RKO (cell line): Measurements from ENCODE around the gene IMMP1L.

Experiments
- DNase-seq: peaks from one replicate; pipeline ENCODE4 v3.0.0-alpha.2; 2016; ENCODE audit warnings: low spot score

IMMP1L gene

DNA sequence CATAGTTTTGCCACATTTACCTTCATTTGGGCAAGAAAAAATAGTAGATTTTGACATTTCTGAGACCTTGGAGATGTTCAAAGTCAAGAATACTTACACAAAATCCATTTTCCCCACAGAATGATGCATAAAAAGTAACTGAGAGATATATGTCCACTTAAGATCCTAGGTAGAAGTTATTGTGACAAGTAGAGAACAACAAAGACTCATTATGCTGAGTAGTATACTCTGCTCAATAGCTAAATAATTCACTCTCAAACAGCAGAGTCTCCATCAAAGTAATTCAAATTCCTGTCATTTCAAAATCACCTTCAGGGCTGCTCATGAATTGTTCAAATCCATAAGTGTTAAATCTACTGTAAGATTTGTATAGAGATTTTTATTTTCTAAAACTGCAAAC, 35.3 kb downstream of the IMMP1L start:
- DNase-seq = no peak

DNA sequence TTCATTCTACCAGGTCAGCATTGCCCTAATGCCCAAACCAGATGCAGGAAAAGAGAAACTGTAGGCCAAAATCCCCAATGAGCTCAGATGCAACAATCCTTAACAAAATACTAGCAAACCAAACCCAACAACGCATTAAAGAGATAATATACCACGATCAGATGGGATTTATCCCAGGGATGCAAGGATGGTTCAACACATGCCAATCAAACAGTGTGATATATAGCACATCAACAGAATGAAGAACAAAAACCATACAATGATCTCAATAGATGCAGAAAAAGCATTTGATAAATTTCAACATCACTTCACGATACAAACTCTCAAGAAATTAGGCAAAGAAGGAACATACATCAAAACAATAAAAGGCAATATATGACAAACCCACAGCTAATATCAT, 45.0 kb downstream of the IMMP1L start:
- no peak for DNase-seq

DNA sequence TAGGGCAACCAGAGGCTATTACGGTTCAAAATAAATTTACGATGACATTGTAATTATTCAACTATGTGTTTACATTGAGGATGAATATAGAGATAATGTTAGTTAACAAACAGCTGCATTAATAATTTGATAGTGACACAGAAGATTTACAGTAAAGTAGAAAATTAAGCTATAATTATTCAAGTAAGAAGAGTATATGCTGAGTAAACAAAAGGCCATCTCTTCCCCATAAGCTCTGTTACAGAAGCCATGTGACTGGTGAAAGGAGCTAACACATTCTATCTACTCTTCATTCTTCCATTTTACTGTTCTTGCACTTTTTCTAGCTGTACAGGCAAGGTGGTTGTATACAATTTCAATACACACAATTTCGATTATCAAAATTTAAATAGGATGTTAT, 54.2 kb downstream of the IMMP1L start:
- DNase-seq = no peak

DNA sequence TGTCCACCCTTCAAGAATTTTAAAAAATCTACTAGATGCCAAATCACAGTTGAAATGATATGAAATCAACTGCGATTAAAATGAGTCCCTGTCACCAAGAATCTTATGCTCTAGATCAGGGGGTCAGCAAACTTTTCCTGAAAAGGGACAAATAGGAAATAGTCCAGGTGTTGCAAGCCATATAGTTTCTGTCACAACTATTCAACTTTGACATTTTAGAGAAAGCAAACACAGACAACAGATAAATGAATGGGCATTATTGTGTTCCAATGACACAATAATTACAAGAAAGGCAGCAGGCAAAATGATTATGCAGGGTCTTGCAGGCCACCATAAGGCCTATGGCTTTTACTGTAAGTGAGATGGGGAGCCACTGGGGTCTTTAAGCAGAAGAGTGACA, 58.6 kb downstream of the IMMP1L start:
- no peak for DNase-seq

DNA sequence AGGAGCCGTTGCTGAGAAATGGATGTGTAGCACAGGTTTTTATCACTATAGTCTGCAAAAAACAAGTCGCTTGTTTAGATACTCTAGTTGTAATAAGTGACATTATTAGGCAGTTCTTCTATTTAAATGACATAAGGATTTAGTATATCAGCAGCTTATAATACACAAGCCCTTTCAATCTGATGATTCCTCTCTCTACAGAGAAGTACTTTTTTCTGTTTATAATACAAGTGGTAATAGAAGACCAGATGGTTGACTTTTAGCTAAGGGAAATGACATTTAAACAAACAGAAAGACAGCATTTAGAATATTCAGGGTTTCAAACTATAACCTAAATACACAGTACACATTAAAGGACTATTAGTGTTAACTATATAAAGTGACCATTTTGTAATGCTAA, 60.4 kb downstream of the IMMP1L start:
- no peak for DNase-seq

DNA sequence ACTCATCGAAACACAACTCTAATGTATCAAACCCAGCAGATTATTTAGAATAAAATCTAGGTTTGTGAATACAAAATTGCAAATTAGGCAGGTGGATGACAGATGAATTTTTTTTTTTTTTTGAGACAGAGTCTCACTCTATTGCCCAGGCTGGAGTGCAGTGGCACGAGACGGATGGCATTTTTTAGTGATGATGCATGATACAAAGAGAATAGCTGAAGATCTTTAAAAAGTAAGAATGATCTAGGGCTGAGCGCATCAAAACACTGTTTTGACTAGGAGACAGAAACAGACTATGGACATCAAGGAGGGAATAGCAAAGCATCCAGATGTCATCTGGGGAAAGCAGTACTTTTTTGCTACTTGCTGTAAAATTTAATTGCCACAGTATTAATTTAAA, 63.8 kb downstream of the IMMP1L start:
- no peak for DNase-seq

DNA sequence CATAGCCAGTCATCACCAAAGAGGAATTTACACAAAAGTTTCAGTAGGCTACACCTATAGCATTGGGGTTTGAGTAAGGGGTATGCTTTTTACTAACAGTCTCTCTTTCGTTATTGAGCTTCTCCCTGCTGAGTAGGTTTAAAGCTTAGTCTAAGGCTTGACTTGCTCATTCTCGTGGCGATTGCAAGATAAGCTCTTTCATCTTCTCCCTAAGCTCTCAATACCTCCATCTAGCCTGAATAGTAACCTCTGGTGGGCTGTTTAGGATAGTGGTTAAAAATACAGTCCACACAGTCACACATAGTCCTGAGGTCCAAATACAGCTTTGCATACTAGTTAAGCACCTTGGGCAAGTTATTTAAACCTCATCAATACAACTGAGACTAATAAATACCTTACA, 65.6 kb downstream of the IMMP1L start:
- no peak for DNase-seq

DNA sequence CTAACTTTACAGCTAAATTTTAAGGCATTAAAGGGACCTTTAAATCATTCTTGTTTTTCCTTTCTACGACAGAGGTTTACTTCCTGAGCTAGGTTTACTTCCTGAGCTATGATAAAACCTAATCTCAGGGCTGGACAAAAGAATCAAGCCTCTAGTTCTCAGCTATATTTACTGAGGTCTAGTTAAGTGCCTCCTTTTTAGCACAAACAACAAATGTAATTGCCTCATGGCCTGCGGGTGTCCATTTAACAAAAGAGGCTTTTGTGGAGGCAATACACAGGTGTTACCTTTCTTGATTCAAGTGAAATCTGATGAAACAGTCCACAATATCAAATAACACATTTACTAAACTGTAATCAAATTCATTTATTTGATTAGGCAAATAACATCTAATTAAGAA, 67.3 kb downstream of the IMMP1L start:
- no peak for DNase-seq

DNA sequence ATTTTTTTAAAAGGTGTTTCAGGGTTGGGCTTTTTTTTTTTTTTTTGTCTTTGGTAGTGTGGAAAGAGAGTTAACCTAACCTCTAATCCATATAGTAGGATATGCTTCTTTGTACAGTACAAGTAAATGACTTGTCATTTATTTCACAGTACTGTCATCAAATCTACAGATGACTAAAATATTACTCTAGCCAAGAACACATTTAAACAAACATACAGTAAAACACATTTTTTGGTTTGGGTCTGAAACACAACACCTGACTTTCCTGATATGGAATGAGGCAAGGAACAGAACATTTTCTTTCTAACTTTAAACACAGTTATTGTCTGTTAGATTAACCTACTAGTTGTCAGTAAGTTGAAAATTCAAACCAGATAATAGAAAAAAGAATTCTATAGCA, 68.1 kb downstream of the IMMP1L start:
- DNase-seq = no peak

DNA sequence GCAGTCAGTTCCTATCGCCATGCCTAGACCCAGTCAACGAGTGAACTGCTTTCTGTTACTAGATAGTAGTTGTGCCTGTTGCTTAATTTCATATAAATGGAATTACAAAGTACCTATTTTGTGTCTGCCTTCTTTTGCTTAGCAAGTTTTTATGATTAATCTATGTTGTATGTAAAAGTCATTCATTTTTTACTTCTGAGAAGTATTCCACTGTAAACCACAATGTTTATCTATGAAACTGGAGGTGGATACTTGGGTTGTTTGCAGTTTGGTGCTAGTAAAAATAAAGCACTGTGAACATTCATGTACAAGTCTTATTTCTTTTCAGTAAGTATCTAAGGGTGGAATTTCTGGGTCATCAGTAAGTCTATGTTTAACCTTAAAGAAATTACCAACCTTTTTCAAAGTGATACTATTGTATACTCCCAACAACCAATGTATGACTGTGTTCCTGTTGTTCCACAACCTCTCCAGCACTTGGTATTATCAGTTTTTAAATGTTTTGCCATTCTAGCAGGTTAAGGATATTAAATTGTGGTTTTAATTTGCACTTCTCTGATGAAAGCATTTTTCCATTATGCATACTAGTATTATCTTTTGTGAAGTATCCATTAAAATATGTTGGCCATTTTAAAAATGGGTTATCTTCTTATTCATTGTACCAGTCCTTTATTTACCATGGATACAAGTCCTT, 71.5 kb downstream of the IMMP1L start:
- no peak for DNase-seq

DNA sequence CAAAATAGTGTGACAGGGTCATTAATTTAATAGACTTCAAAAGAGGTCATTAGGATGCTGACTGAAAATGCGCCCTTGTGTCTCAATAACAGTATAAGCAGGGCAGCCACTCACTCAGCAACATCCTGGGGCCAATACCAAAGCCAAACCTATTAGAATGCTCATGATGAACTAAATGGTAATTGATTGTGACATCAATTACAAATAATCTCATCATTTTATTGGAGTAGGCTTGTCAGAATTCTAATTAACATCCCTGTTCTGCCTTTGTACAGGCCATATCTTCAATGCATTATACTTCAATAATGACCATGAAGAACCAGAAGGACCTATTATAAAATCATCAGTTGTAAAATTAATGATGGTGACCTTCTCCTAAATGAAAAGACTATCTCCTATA, 75.6 kb downstream of the IMMP1L start:
- DNase-seq = no peak

DNA sequence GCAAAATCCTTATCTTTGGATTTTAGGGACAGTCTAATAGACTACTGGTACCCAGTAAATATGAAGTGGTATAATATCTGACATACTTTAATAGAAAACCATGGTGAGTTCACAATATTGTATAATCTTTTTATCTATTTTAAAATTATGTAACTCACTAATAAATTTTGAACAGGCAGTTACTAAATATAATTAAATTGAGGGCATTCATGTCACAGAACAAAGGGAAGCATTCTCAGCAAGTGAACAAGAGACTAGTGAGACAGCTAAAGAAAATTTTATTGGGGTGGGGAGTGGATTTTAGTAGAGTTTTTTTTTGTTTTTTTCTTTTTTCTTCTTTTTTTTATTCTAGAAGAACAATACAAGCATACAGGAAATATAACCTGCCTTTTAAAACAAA, 84.8 kb downstream of the IMMP1L start:
- no peak for DNase-seq

DNA sequence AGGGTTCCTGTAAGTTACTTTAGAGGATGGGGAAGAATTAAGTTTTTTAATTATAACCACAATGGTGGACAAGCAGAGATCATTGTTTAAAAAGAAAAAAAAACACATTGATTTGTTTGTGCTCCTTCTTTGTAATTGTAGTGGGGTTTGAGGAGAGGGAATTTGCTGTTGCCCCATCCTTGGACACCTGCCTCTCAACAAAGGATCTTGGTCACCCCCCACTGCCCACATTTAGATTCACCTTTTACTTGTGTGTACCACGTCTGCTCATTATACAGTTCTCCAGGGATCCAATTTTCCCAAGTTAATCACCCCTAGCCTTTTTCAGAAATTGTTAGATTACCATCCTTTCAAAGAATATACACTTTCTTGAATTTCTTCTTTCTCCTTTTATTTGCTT, 86.7 kb downstream of the IMMP1L start:
- no peak for DNase-seq

DNA sequence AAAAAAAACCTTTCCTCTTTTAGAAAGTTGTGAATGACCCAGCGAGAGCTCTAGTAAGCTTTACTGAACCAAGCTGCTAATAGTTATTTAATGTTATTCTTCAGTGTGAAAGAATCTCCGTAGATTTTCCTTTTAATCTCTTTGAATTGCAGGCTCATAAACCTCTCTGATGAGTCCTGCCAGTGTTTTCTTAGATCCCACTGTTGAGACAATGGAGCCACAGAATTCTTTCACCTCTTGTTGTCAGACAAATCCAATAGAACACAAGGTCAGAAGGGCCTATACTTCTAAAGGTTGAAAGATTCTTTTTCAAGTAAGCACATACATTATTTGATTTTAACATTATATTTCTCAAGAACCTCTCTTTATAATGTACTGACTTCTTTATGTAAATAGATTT, 87.6 kb downstream of the IMMP1L start:
- DNase-seq = no peak

DNA sequence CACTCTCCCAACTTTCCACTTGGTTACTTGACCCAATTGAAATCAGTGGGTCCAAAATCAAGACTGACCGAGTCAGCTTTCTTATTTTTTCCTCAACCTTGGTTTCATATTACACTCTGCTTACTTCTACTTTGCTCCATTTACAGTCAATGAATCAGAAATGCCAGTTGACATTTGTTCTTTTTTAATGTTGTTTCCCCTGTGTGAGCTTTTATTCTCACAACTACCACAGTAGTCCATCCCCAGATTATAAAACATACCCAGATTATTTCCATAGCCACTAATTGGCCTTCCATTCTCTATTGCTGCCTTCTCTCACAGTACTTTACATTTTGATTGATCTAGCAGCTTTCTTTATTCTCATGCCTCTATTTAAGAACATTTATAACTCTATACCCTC, 89.8 kb downstream of the IMMP1L start:
- DNase-seq = no peak

DNA sequence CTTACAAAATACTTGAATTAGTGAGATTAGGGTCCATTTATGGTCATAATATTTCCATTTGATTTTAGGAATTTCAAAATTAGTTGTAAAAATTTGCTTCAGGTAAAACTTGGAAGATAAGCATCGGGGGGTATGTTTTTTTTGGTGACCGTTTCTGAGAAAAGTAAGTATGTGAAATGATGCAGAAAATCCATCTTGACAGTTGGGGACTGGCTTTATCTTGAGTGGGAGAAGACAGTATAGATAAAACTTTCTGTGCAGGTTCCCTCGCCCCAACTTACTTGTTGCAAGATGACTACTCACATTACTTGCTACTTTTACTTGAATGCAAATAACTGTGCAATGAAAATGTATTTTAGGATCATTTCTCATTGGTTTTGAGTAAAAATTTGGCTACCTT, 90.3 kb downstream of the IMMP1L start:
- DNase-seq = no peak

DNA sequence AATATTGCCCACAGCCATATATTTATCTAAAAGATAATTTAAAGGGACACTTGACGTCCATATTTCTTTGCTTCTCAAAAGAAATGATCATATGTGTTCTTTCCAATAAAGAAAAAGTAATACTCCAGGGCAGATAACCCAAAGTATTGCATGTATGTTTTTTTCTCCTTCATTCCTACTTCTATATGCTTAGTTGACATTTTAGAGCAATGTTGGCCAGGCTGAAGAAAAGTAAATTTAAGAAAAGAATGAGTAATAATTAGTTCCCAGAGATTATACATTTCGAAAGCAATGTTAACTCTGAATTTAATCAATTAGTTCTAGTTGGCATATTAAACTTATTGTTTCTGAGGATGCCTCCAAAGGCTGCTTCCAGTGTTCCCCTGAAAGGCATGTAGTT, 91.6 kb downstream of the IMMP1L start:
- no peak for DNase-seq

DNA sequence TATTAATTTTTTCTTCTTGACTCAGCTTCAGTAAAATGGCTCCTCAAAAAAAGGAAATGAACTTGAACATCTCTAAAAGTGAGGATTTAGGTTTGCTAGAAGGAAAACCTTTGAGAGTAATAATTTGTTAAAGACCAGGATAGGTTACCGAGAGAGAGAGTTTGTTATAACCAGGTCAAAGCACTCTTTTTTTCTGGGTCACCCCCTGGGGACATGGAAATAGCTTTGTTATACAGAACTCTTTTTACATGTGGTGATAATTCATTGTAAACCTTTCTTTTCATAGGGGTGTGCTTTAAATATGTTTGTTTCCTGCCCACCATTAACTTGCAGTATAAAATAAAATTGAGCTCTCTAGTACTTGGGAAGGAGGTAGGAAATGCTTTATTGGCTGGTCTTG, 92.1 kb downstream of the IMMP1L start:
- DNase-seq = no peak

DNA sequence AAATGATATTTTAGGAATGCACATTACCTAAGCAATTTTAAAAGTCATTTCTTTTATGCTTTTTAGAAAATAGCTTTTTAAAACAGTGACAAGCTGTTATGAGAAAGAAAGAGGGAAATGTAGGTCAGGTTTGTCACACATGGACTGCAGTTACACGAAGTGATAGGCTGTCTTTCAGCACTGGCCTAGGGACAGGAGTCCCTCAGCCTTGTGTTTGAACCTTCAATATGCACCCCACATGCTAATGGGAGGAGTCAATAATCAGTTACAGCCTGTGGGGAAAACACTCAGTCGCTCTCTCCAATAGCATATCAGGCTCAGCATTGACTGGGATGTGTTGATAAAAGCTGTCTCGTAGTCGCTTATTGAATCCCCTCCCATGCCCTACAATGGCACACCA, 94.0 kb downstream of the IMMP1L start:
- DNase-seq = no peak

DNA sequence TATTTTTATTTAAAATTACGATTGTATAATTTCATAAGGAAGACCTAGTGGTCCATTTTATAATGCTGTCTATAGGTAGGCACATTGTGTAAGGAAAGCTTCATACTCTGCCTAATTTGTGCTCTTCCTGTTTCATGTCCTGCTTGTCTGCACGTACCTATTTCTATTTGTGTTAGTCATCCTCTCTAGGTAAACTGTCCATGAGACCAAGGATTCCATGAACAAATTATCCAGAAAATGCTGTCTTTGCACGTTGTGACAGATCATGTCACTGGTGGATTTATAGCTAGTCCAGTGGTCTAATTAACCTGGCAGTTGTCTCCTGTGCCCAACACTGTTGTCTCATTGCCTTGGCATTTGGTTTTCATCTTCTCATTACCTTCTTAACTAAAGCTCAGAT, 95.1 kb downstream of the IMMP1L start:
- no peak for DNase-seq

DNA sequence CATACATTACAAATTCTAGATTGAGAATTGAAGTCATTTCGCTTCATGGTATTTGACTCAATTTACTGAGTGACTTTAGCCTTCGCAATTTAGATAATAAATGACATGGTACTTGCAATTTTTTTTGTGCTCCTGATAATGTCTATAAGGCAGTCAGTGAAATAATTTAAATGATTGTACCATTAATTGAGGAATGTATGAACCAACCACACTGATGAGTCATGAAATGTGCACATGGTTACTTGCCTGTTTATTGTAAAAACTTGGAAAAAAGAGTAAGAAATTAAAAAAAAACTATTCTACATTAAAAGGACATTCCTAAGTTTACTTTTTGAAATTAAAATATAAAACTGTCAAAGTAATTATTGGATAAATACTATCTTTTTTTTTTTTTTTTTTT, 96.5 kb downstream of the IMMP1L start:
- DNase-seq = peak; percentile 22

DNA sequence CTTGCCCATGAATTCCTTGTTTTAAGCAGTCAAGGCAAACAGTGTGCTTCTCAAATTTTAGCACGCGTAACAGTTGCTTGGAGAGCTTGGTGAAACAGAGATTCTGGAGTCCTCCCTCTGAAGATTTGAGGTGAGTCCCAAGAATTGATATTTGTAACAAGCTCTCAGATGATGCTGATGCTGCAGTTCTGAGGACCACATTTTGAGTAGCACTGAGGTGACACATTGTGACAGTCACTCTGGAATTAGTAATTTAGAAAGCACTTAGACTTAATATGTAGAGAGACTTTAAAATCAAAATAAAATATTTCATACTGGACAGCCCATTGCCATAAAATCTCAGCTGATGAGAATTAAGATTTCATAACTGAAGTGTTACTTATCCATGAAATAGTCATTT, 101.2 kb downstream of the IMMP1L start:
- no peak for DNase-seq

DNA sequence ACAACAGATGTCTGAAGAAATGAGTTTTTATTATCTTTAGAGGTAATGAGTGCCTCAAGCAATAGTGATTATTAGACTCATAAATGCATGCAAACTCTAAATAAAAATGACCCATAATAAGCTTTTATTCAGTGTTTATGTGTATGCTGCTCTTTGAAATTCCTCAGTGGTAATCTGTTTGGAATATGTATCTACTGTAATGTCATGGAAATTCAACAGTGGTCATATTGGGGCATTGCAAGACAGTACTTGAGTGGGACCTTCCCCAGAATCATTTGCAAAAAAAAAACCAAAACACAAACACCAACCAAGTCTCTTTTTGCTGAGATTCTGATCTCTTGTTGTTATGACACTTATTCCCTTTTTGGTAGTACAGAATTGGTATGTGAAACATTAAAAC, 104.8 kb downstream of the IMMP1L start:
- no peak for DNase-seq

DNA sequence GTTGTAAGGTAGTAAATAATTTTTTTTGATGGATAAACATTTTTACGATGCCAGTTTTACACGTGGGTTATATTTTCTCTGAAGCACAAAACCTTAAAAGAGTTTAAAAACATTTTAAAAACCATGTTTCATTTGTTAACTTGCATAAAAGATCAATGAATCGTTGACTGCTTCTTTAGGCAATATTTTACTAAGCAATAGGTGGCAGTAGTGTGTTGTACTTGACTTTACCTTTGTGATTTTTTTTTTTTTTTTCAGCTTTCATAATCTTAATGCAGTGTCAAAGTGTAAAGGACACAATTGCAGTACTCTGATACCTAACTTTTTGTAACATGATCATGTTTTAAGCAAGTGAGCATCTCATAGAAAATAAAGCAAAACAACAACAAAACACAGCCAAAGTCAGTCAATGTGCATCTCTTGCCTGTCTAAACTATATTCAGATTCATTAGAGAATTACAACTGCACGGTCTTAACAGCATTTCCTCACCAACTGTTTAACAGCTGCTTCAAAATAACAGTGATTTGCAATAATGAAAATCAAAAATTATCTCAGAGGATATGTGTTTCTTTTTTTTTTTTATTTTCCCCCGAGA, 112.1 kb downstream of the IMMP1L start:
- peak; percentile 23 for DNase-seq
